HG02678 (cell line): ENCODE data around the gene CLCN1.

Experiments used
- ATAC-seq: cut with Tn5 transposase; IDR thresholded peaks from one replicate; pipeline ENCODE4 v1.9.1; 2021; ENCODE audit warnings: mild to moderate bottlenecking, moderate library complexity; ENCODE audit not compliant: unreplicated experiment

The CLCN1 gene

GRCh38 chr7:143329471-143330170 is 13.7 kb downstream of the CLCN1 start:
- ATAC-seq = no peak

GRCh38 chr7:143331179-143331801 is 15.4 kb downstream of the CLCN1 start:
- no peak for ATAC-seq

- ATAC-seq = no peak
Measured at GRCh38 chr7:143334244-143334643, 18.3 kb downstream of the CLCN1 start.

- no peak for ATAC-seq
Measured at GRCh38 chr7:143337216-143337615, 21.3 kb downstream of the CLCN1 start.

GRCh38 chr7:143341842-143342241 is 25.9 kb downstream of the CLCN1 start:
- ATAC-seq = no peak

- ATAC-seq = no peak
Measured at GRCh38 chr7:143343596-143343995, 27.7 kb downstream of the CLCN1 start.

GRCh38 chr7:143345428-143345900 is 29.6 kb downstream of the CLCN1 start:
- ATAC-seq = peak; percentile 88

- no peak for ATAC-seq
Measured at GRCh38 chr7:143346018-143346417, 30.1 kb downstream of the CLCN1 start.

GRCh38 chr7:143347950-143348349 is 32.0 kb downstream of the CLCN1 start:
- ATAC-seq = no peak

- ATAC-seq = no peak
Measured at GRCh38 chr7:143351060-143351459, 35.1 kb downstream of the CLCN1 start.

GRCh38 chr7:143351574-143351973 is 35.7 kb downstream of the CLCN1 start:
- no peak for ATAC-seq

- no peak for ATAC-seq
Measured at GRCh38 chr7:143352531-143353002, 36.7 kb downstream of the CLCN1 start.

GRCh38 chr7:143354376-143354775 is 38.5 kb downstream of the CLCN1 start:
- no peak for ATAC-seq

GRCh38 chr7:143354965-143355364 is 39.1 kb downstream of the CLCN1 start:
- no peak for ATAC-seq

GRCh38 chr7:143355450-143356385 is 39.8 kb downstream of the CLCN1 start:
- no peak for ATAC-seq

- no peak for ATAC-seq
Measured at GRCh38 chr7:143356414-143357050, 40.6 kb downstream of the CLCN1 start.

GRCh38 chr7:143358626-143359025 is 42.7 kb downstream of the CLCN1 start:
- ATAC-seq = no peak

GRCh38 chr7:143359771-143360353 is 44.0 kb downstream of the CLCN1 start:
- ATAC-seq = no peak

- ATAC-seq = no peak
Measured at GRCh38 chr7:143360788-143361551, 45.1 kb downstream of the CLCN1 start.
